GM23338 (cell line): ENCODE results near the gene LYPD5. TPM values are rescaled to one million over a fixed set of nuclear protein-coding genes. Genes with fewer than 3 reads are reported as not detected.

ENCODE experiments used
- ATAC-seq: fragments of 200-7000 bp; cut with Tn5 transposase; 3 replicates; pipeline ENCODE4 v1.9.1; 2020
- DNase-seq: peaks from one replicate; pipeline ENCODE4 v3.0.0-alpha.2; 2015; ENCODE audit warnings: low spot score
- H2AFZ ChIP-seq: fragments of 200-600 bp; sonication (generic); 2 replicates; pipeline ENCODE4 v1.8.0; 2016; ENCODE audit warnings: antibody characterized with exemption, mild to moderate bottlenecking, moderate library complexity
- H3F3A ChIP-seq: fragments of 200-600 bp; sonication (generic); replicated peaks from 2 replicates; pipeline ENCODE4 v1.8.0; 2017; ENCODE audit warnings: antibody characterized with exemption, mixed run types, low read depth
- H3K27ac ChIP-seq: fragments of 200-600 bp; sonication (generic); 2 replicates; pipeline ENCODE4 v1.6.1; 2016; ENCODE audit warnings: low read depth
- H3K27me3 ChIP-seq: fragments of 200-600 bp; sonication (generic); 2 replicates; pipeline ENCODE4 v1.8.0; 2016; ENCODE audit warnings: mild to moderate bottlenecking, mixed run types, moderate library complexity; ENCODE audit not compliant: insufficient read depth
- H3K36me3 ChIP-seq: fragments of 200-600 bp; sonication (generic); 2 replicates; pipeline ENCODE4 v1.8.0; 2016; ENCODE audit warnings: mild to moderate bottlenecking; ENCODE audit not compliant: insufficient read depth
- H3K4me1 ChIP-seq: fragments of 200-600 bp; sonication (generic); 2 replicates; pipeline ENCODE4 v1.8.0; 2016; ENCODE audit warnings: mild to moderate bottlenecking, moderate library complexity; ENCODE audit not compliant: insufficient read depth
- H3K4me2 ChIP-seq: fragments of 200-600 bp; sonication (generic); 2 replicates; pipeline ENCODE4 v1.7.1; 2017; ENCODE audit warnings: mixed run types
- H3K4me3 ChIP-seq: fragments of 200-600 bp; sonication (generic); 2 replicates; pipeline ENCODE4 v1.6.1; 2016; ENCODE audit warnings: mixed run types
- H3K79me2 ChIP-seq: fragments of 200-600 bp; sonication (generic); replicated peaks from 2 replicates; pipeline ENCODE4 v1.8.0; 2017; ENCODE audit warnings: mild to moderate bottlenecking; ENCODE audit not compliant: insufficient read depth
- H3K9me2 ChIP-seq: fragments of 200-600 bp; sonication (generic); 2 replicates; pipeline ENCODE4 v1.8.0; 2017; ENCODE audit not compliant: insufficient read depth
- H4K20me1 ChIP-seq: fragments of 200-600 bp; sonication (generic); replicated peaks from 2 replicates; pipeline ENCODE4 v1.8.0; 2017; ENCODE audit warnings: mild to moderate bottlenecking; ENCODE audit not compliant: insufficient read depth
- H3K27ac Mint-ChIP-seq: 2 replicates; pipeline ENCODE4 v1.8.0; 2020; ENCODE audit warnings: inconsistent platforms, mild to moderate bottlenecking, moderate library complexity, mixed read lengths
- H3K27me3 Mint-ChIP-seq: 3 replicates; pipeline ENCODE4 v1.8.0; 2022; ENCODE audit warnings: low read depth, mild to moderate bottlenecking, moderate library complexity, mixed read lengths, inconsistent platforms; ENCODE audit not compliant: insufficient read depth, poor library complexity
- H3K36me3 Mint-ChIP-seq: 3 replicates; pipeline ENCODE4 v1.8.0; 2021; ENCODE audit warnings: low read depth, mild to moderate bottlenecking, inconsistent platforms, moderate library complexity, mixed read lengths
- H3K4me1 Mint-ChIP-seq: 3 replicates; pipeline ENCODE4 v1.8.0; 2020; ENCODE audit warnings: mild to moderate bottlenecking, inconsistent platforms, mixed read lengths
- H3K4me3 Mint-ChIP-seq: 3 replicates; pipeline ENCODE4 v1.8.0; 2021; ENCODE audit warnings: moderate library complexity, mild to moderate bottlenecking, inconsistent platforms, mixed read lengths
- H3K9me3 Mint-ChIP-seq: 3 replicates; pipeline ENCODE4 v1.8.0; 2020; ENCODE audit warnings: moderate library complexity, mild to moderate bottlenecking, inconsistent platforms, mixed read lengths
- CREB1 ChIP-seq: fragments of 250-450 bp; sonication (Bioruptor Pico); IDR thresholded peaks from 2 replicates; pipeline ENCODE4 v1.5.0; 2020; ENCODE audit warnings: low read depth, mild to moderate bottlenecking, moderate library complexity
- ETS1 ChIP-seq: IDR thresholded peaks from 2 replicates; pipeline ENCODE4 v1.6.1; 2016; ENCODE audit warnings: antibody characterized with exemption
- EZH2 ChIP-seq: fragments of 200-600 bp; sonication (generic); IDR thresholded peaks from one replicate; pipeline ENCODE4 v1.8.0; 2017; ENCODE audit warnings: antibody characterized with exemption, mild to moderate bottlenecking, low read depth; ENCODE audit not compliant: unreplicated experiment
- EZH2phosphoT487 ChIP-seq: fragments of 200-600 bp; sonication (generic); IDR thresholded peaks from one replicate; pipeline ENCODE4 v1.8.1; 2018; ENCODE audit warnings: antibody characterized with exemption; ENCODE audit not compliant: unreplicated experiment
- JUNB ChIP-seq: IDR thresholded peaks from one replicate; pipeline ENCODE4 v1.6.1; 2016; ENCODE audit warnings: antibody characterized with exemption; ENCODE audit not compliant: unreplicated experiment
- NANOG ChIP-seq: IDR thresholded peaks from 2 replicates; pipeline ENCODE4 v1.6.1; 2016; ENCODE audit warnings: antibody characterized with exemption, borderline replicate concordance
- POLR2AphosphoS5 ChIP-seq: IDR thresholded peaks from 2 replicates; pipeline ENCODE4 v1.6.1; 2016; ENCODE audit warnings: antibody characterized with exemption, low read depth
- REST ChIP-seq: IDR thresholded peaks from one replicate; pipeline ENCODE4 v1.6.1; 2018; ENCODE audit warnings: antibody characterized with exemption; ENCODE audit not compliant: unreplicated experiment
- STAT1 ChIP-seq: IDR thresholded peaks from one replicate; pipeline ENCODE4 v1.6.1; 2016; ENCODE audit warnings: antibody characterized with exemption; ENCODE audit not compliant: unreplicated experiment
- ZNF114 ChIP-seq: fragments of 250-450 bp; sonication (Bioruptor Pico); IDR thresholded peaks from 2 replicates; pipeline ENCODE4 v1.5.0; 2020; ENCODE audit warnings: mild to moderate bottlenecking, moderate library complexity
- polyA plus RNA-seq: library from polyadenylated mRNA; unstranded; fragments of >200 nt; fragmentation: Nextera tagmentation; extraction: Ambion mirVana; gene quantifications from 2 replicates; pipeline ENCODE4 v1.2.1, GENCODE V29; 2016
- total RNA-seq: library from RNA; depleted of rRNA; stranded (reverse); fragments of >200 nt; shearing (Covaris generic); gene quantifications from 2 replicates; pipeline ENCODE4 v1.2.3, GENCODE V29; 2014

The LYPD5 gene
- total and polyA plus RNA-seq, 2 experiments from 2014 or later = 1.1 to 1.5 TPM

- H3K27me3 ChIP-seq = no peaks in the 10 kb centered on the region
- H3K4me1 ChIP-seq = peaks cover 6% of the 10 kb centered on the region; the same call in 1 of the 2 replicates
- Mint-ChIP-seq H3K27me3 (peaks cover 20% of the 10 kb centered on the region), H3K9me3 (no peaks in the 10 kb centered on the region; the same call in 2 of the 3 replicates), H3K4me3 (peak within 1 kb of the TSS; percentile 99), H3K4me1 (peaks cover 14% of the 10 kb centered on the region), H3K36me3 (peaks cover 29% of the 10 kb centered on the region), H3K27ac (peak within 1 kb of the TSS; percentile 99)
- no peaks in the 10 kb centered on the region; the same call in 1 of the 2 replicates for H4K20me1 ChIP-seq
- H3K9me2 ChIP-seq = no peaks in the 10 kb centered on the region
- ATAC-seq = peak; percentile 87
- H3K79me2 ChIP-seq = peaks cover 23% of the 10 kb centered on the region
- H3K4me3 ChIP-seq = peak within 1 kb of the TSS; percentile 90
- H2AFZ ChIP-seq = peak within 1 kb of the TSS; percentile 94
- H3K27ac ChIP-seq = peak within 1 kb of the TSS; percentile 100
- H3K4me2 ChIP-seq = peak within 1 kb of the TSS; percentile 95
- TF ChIP-seq NANOG (no peak), POLR2AphosphoS5 (peak; percentile 75), EZH2phosphoT487 (no peak), ZNF114 (CRISPR knock-in tag) (no peak), JUNB (no peak), CREB1 (CRISPR knock-in tag) (peak; percentile 63)
- no peaks in the 10 kb centered on the region; the same call in 1 of the 2 replicates for H3K36me3 ChIP-seq
- 0 out of 2 replicates have a peak, but pooled peaks cover 6% of the 10 kb centered on the region for H3F3A ChIP-seq
- peak; percentile 97 for DNase-seq
Measured at GRCh38 chr19:43754503-43755255, 47.6 kb downstream of the LYPD5 start, which contains the start of gene SMG9. Gene SMG9, minus strand, starts transcription at chr19:43754962. Its CDS starts 4,221 bp downstream, at chr19:43750741.

- Histone ChIP-seq H3K36me3 (no peaks in the 10 kb centered on the region; the same call in 1 of the 2 replicates), H3K4me2 (peak overlapping the region; percentile 95), H3F3A (0 out of 2 replicates have a peak, but pooled peaks cover 6% of the 10 kb centered on the region), H3K27me3 (no peaks in the 10 kb centered on the region), H3K4me3 (peak overlapping the region; percentile 90), H3K4me1 (peaks cover 6% of the 10 kb centered on the region; the same call in 1 of the 2 replicates), H4K20me1 (no peaks in the 10 kb centered on the region; the same call in 1 of the 2 replicates), H3K9me2 (no peaks in the 10 kb centered on the region), H3K79me2 (peaks cover 23% of the 10 kb centered on the region), H3K27ac (peak overlapping the region; percentile 100), H2AFZ (peak overlapping the region; percentile 73)
- Mint-ChIP-seq H3K4me1 (peaks cover 9% of the 10 kb centered on the region; the same call in 2 of the 3 replicates), H3K4me3 (peak overlapping the region; percentile 99), H3K27ac (peak overlapping the region; percentile 95), H3K27me3 (peaks cover 20% of the 10 kb centered on the region), H3K9me3 (no peaks in the 10 kb centered on the region; the same call in 2 of the 3 replicates), H3K36me3 (peaks cover 30% of the 10 kb centered on the region)
- ATAC-seq (no peak), DNase-seq (no peak)
- TF ChIP-seq POLR2AphosphoS5 (no peak), STAT1 (no peak), REST (no peak), EZH2 (no peak), ETS1 (no peak), EZH2phosphoT487 (no peak), CREB1 (CRISPR knock-in tag) (no peak)
Measured at GRCh38 chr19:43754253-43754502, 48.1 kb downstream of the LYPD5 start.
